Endothelial cell of umbilical vein (primary cell): ENCODE results near the gene ITSN1. TPM values are rescaled to one million over a fixed set of nuclear protein-coding genes. Genes with fewer than 3 reads are reported as not detected.

Experiments used
- BruUV-seq: library from RNA; stranded (reverse); fragments of 400-500 nt; replicated peaks from 2 replicates; lab custom pipeline; 2021; lab: Mats Ljungman, UMichigan
- CTCF ChIA-PET: fragments of 300-600, 350-600 bp; sonication (Branson Sonifier 250); formaldehyde crosslinking; loops from one replicate; lab custom pipeline; 2021; ENCODE audit warnings: antibody characterized with exemption, inconsistent platforms; lab: Charles Lee
- POLR2A ChIA-PET: fragments of 300-600, 350-600 bp; sonication (Branson Sonifier 250); formaldehyde crosslinking; loops from one replicate; lab custom pipeline; 2021; ENCODE audit warnings: antibody characterized with exemption, inconsistent platforms; lab: Charles Lee
- DNase-seq: peaks from one replicate; pipeline ENCODE4 v3.0.0-alpha.2; 2011; ENCODE audit warnings: low read depth, low spot score
- FAIRE-seq: peaks from 2 replicates; lab custom pipeline; 2011; peaks lifted over from hg19 to GRCh38; lab: Jason Lieb, UNC
- H2AFZ ChIP-seq: 2 replicates; pipeline ENCODE4 v1.6.0; 2012; ENCODE audit warnings: low read depth, low read length, control low read depth, inconsistent platforms
- H3K27ac ChIP-seq: 2 replicates; pipeline ENCODE4 v1.5.1; 2011; ENCODE audit warnings: low read depth, mild to moderate bottlenecking, control low read depth, low read length, moderate library complexity; ENCODE audit not compliant: insufficient read depth
- H3K27me3 ChIP-seq, 2 experiments: 2 replicates each; pipeline versions ENCODE4 v1.6.0 to v1.6.1; 2011; ENCODE audit warnings: low read length in 2 of 2, mixed read lengths in 1 of 2; ENCODE audit not compliant: control insufficient read depth in 2 of 2, insufficient read depth in 2 of 2
- H3K36me3 ChIP-seq, 2 experiments: 2 replicates in 1 of 2; 3 replicates in 1 of 2; pipeline ENCODE4 v1.5.1; 2011; ENCODE audit warnings: low read length in 2 of 2, mild to moderate bottlenecking in 1 of 2, moderate library complexity in 1 of 2; ENCODE audit not compliant: control insufficient read depth in 2 of 2, insufficient read depth in 2 of 2; ENCODE audit errors: extremely low read depth in 1 of 2
- H3K4me1 ChIP-seq: 3 replicates; pipeline ENCODE4 v1.5.1; 2011; ENCODE audit warnings: mild to moderate bottlenecking, low read length; ENCODE audit not compliant: control insufficient read depth, insufficient read depth; ENCODE audit errors: extremely low read depth
- H3K4me2 ChIP-seq: 2 replicates; pipeline ENCODE4 v1.6.1; 2011; ENCODE audit warnings: low read length, control low read depth, mixed read lengths; ENCODE audit not compliant: insufficient read depth
- H3K4me3 ChIP-seq, 3 experiments: fragments of 200-600 bp in 1 of 3; sonication (generic), shearing (Covaris generic) in 1 of 3; replicated peaks in 1 of 3; 2 replicates each; pipeline ENCODE4 v1.5.1; 2011 to 2016; ENCODE audit warnings: control low read depth in 3 of 3, low read length in 3 of 3, mild to moderate bottlenecking in 2 of 3, inconsistent platforms in 1 of 3, low read depth in 1 of 3, moderate library complexity in 1 of 3; ENCODE audit not compliant: insufficient read depth in 1 of 3
- H3K79me2 ChIP-seq: 2 replicates; pipeline ENCODE4 v1.6.0; 2012; ENCODE audit warnings: low read length, inconsistent platforms; ENCODE audit not compliant: control insufficient read depth, insufficient read depth
- H3K9ac ChIP-seq: replicated peaks from 2 replicates; pipeline ENCODE3; 2011; ENCODE audit warnings: low read length, control low read depth; ENCODE audit not compliant: insufficient read depth; ENCODE audit errors: extremely low read depth
- H3K9me1 ChIP-seq: replicated peaks from 3 replicates; pipeline ENCODE4 v1.6.0; 2011; ENCODE audit warnings: mild to moderate bottlenecking, low read length; ENCODE audit not compliant: control insufficient read depth, insufficient read depth; ENCODE audit errors: extremely low read depth
- H3K9me3 ChIP-seq: replicated peaks from 2 replicates; pipeline ENCODE4 v1.5.1; 2012; ENCODE audit warnings: low read length, inconsistent platforms; ENCODE audit not compliant: control insufficient read depth, insufficient read depth
- H4K20me1 ChIP-seq: replicated peaks from 2 replicates; pipeline ENCODE3; 2011; ENCODE audit warnings: mild to moderate bottlenecking, low read length; ENCODE audit not compliant: control insufficient read depth, insufficient read depth; ENCODE audit errors: extremely low read depth
- CTCF ChIP-seq, 2 donors: IDR thresholded peaks; 1 replicate in 1 of 2; 2 replicates in 1 of 2; pipeline ENCODE4 v1.5.1; 2011; ENCODE audit warnings: low read length in 2 of 2, mild to moderate bottlenecking in 2 of 2, moderate library complexity in 2 of 2, control low read depth in 1 of 2, inconsistent platforms in 1 of 2, low read depth in 1 of 2; ENCODE audit not compliant: insufficient read depth in 1 of 2; ENCODE audit errors: extremely low read depth in 1 of 2
- EZH2 ChIP-seq: IDR thresholded peaks from 2 replicates; pipeline ENCODE4 v1.6.1; 2012; ENCODE audit warnings: borderline replicate concordance, low read depth, mild to moderate bottlenecking, moderate library complexity, low read length, inconsistent platforms; ENCODE audit not compliant: severe bottlenecking
- FOS ChIP-seq: IDR thresholded peaks from 2 replicates; pipeline ENCODE4 v1.6.1; 2011; ENCODE audit warnings: mild to moderate bottlenecking, low read length, moderate library complexity, borderline replicate concordance; ENCODE audit not compliant: insufficient read depth
- GATA2 ChIP-seq: IDR thresholded peaks from 2 replicates; pipeline ENCODE4 v1.7.0; 2011; ENCODE audit warnings: low read depth, mild to moderate bottlenecking, moderate library complexity, mixed read lengths, low read length; ENCODE audit not compliant: insufficient read length, insufficient read depth
- JUN ChIP-seq: IDR thresholded peaks from 2 replicates; pipeline ENCODE4 v1.6.1; 2011; ENCODE audit warnings: borderline replicate concordance, low read depth; ENCODE audit not compliant: insufficient read length, insufficient read depth
- MAX ChIP-seq: IDR thresholded peaks from 2 replicates; pipeline ENCODE4 v1.6.1; 2011; ENCODE audit not compliant: insufficient read depth, insufficient read length
- MYC ChIP-seq: IDR thresholded peaks from one replicate; pipeline ENCODE4 v1.6.1; 2011; ENCODE audit warnings: mild to moderate bottlenecking, low read depth, low read length
- POLR2A ChIP-seq: IDR thresholded peaks from 2 replicates; pipeline ENCODE4 v1.6.1; 2012; ENCODE audit warnings: low read depth, mild to moderate bottlenecking, control low read depth, low read length
- POLR2AphosphoS5 ChIP-seq: IDR thresholded peaks from 2 replicates; pipeline ENCODE4 v1.6.1; 2012; ENCODE audit warnings: low read depth, mild to moderate bottlenecking, control low read depth, low read length, moderate library complexity; ENCODE audit not compliant: insufficient read depth
- dilution Hi-C: fragments of 300-500 bp; cut with MboI; formaldehyde crosslinking; loops from one replicate; pipeline ENCODE4 v1.15.0; 2019; ENCODE audit warnings: low sequenced_read_pairs; ENCODE audit not compliant: extremely low pct_ligation_motif_present
- intact Hi-C: fragments of 100-400 bp; cut with micrococcal nuclease; formaldehyde crosslinking; loops from one replicate; pipeline ENCODE4 v1.10.0; 2022
- polyA plus RNA-seq, 4 experiments: library from polyadenylated mRNA; depleted of rRNA in 3 of 4; stranded (reverse) in 3 of 4; unstranded in 1 of 4; fragments of >200 nt; gene quantifications; 2 replicates each; pipeline versions ENCODE4 v1.2.1 to v1.2.3, GENCODE V29; 2011 to 2012; ENCODE audit warnings: missing spikeins in 1 of 4
- total RNA-seq: library from RNA; stranded (reverse); gene quantifications from 2 replicates; pipeline ENCODE4 v1.2.3, GENCODE V29; 2021

Gene ITSN1
- total and polyA plus RNA-seq, 2 donors (not counting 3 experiments of a cell fraction or from before 2014, with no cell fraction given): 72.2 to 86.8 TPM

GRCh38 chr21:33881689-33882440, 239.6 kb downstream of the ITSN1 start:
- no peak for TF ChIP-seq CTCF (IDR thresholded peaks at IDR 0.05; ENCODE audit: extremely low read depth in 1 of 2, insufficient read depth in 1 of 2, low read depth in 1 of 2, low read length in 2 of 2)
- TF ChIP-seq POLR2A: no peak
- TF ChIP-seq GATA2: no peak
- no peak for TF ChIP-seq MYC
- no peak for TF ChIP-seq JUN
- TF ChIP-seq MAX: no peak
- no peak for TF ChIP-seq POLR2AphosphoS5
- no peak for TF ChIP-seq FOS
- TF ChIP-seq EZH2: no peak
- Histone ChIP-seq H3K9me1 (no peaks in the 10 kb centered on the region), H3K4me1 (peaks cover 4% of the 10 kb centered on the region), H3K27me3 (peaks cover 4 to 6% of the 10 kb centered on the region in 2 experiments), H3K27ac (no peak overlapping the region), H3K4me3 (no peak overlapping the region), H3K9ac (no peak overlapping the region), H2AFZ (no peak overlapping the region), H3K79me2 (no peaks in the 10 kb centered on the region), H3K36me3 (no peaks in the 10 kb centered on the region), H4K20me1 (no peaks in the 10 kb centered on the region), H3K9me3 (no peaks in the 10 kb centered on the region), H3K4me2 (no peak overlapping the region)
- intact Hi-C loops (no loop called here), dilution Hi-C loops (no loop called here)
- FAIRE-seq (peak; percentile 40), DNase-seq (peak; percentile 27)
- POLR2A ChIA-PET: no interaction called here
- CTCF ChIA-PET: interaction anchor here (0.7 to 1.2 kb wide), 3 partner anchors 12 to 20 kb away, joined by 3 to 4 read pairs (median 3); no protein-coding TSS in a partner anchor
- no TSS peak for BruUV-seq
